HEK293 (cell line): ENCODE data around the gene ASCC2.

Experiments
- FEZF1 ChIP-seq: fragments of 450-650 bp; formaldehyde crosslinking; IDR thresholded peaks from 2 replicates; pipeline ENCODE4 v1.5.1; 2016; ENCODE audit warnings: missing biosample characterization, missing genetic modification characterization
- GFI1B ChIP-seq: fragments of 450-650 bp; formaldehyde crosslinking; IDR thresholded peaks from 2 replicates; pipeline ENCODE4 v1.5.1; 2016; ENCODE audit warnings: missing biosample characterization, missing genetic modification characterization
- GLIS2 ChIP-seq: fragments of 450-650 bp; formaldehyde crosslinking; IDR thresholded peaks from 2 replicates; pipeline ENCODE4 v1.5.1; 2016; ENCODE audit warnings: missing biosample characterization, missing genetic modification characterization
- KLF10 ChIP-seq: fragments of 450-650 bp; IDR thresholded peaks from 2 replicates; pipeline ENCODE4 v1.5.1; 2018; ENCODE audit warnings: missing biosample characterization, mild to moderate bottlenecking, missing genetic modification characterization
- KLF8 ChIP-seq: fragments of 450-650 bp; formaldehyde crosslinking; IDR thresholded peaks from 2 replicates; pipeline ENCODE4 v1.5.1; 2016; ENCODE audit warnings: missing biosample characterization, missing genetic modification characterization
- KLF9 ChIP-seq: fragments of 450-650 bp; formaldehyde crosslinking; IDR thresholded peaks from 2 replicates; pipeline ENCODE4 v1.5.1; 2016; ENCODE audit warnings: missing biosample characterization, missing genetic modification characterization, low read depth
- OSR2 ChIP-seq: fragments of 450-650 bp; formaldehyde crosslinking; IDR thresholded peaks from 2 replicates; pipeline ENCODE4 v1.5.1; 2016; ENCODE audit warnings: missing biosample characterization, missing genetic modification characterization
- RBAK ChIP-seq: fragments of 450-650 bp; formaldehyde crosslinking; IDR thresholded peaks from 2 replicates; pipeline ENCODE4 v1.5.1; 2016; ENCODE audit warnings: missing biosample characterization, missing genetic modification characterization
- ZBTB7A ChIP-seq: fragments of 450-650 bp; formaldehyde crosslinking; IDR thresholded peaks from 2 replicates; pipeline ENCODE4 v1.5.1; 2016; ENCODE audit warnings: low read depth, missing biosample characterization, missing genetic modification characterization
- ZBTB8A ChIP-seq: fragments of 450-650 bp; formaldehyde crosslinking; IDR thresholded peaks from 2 replicates; pipeline ENCODE4 v1.5.1; 2016; ENCODE audit warnings: missing biosample characterization, missing genetic modification characterization
- ZEB2 ChIP-seq: fragments of 450-650 bp; formaldehyde crosslinking; IDR thresholded peaks from 2 replicates; pipeline ENCODE4 v1.5.1; 2016; ENCODE audit warnings: missing biosample characterization, missing genetic modification characterization
- ZFP37 ChIP-seq: fragments of 450-650 bp; formaldehyde crosslinking; IDR thresholded peaks from 2 replicates; pipeline ENCODE4 v1.5.1; 2016; ENCODE audit warnings: missing biosample characterization, missing genetic modification characterization
- ZFP69B ChIP-seq: fragments of 450-650 bp; formaldehyde crosslinking; IDR thresholded peaks from 2 replicates; pipeline ENCODE4 v1.5.1; 2016; ENCODE audit warnings: missing biosample characterization, missing genetic modification characterization
- ZNF138 ChIP-seq: fragments of 450-650 bp; formaldehyde crosslinking; IDR thresholded peaks from 2 replicates; pipeline ENCODE4 v1.5.1; 2016; ENCODE audit warnings: missing biosample characterization, missing genetic modification characterization, borderline replicate concordance
- ZNF169 ChIP-seq: fragments of 450-650 bp; formaldehyde crosslinking; IDR thresholded peaks from 2 replicates; pipeline ENCODE4 v1.5.1; 2016; ENCODE audit warnings: missing biosample characterization, missing genetic modification characterization
- ZNF324 ChIP-seq: fragments of 450-650 bp; formaldehyde crosslinking; IDR thresholded peaks from 2 replicates; pipeline ENCODE4 v1.5.1; 2016; ENCODE audit warnings: missing biosample characterization, missing genetic modification characterization
- ZNF610 ChIP-seq: fragments of 450-650 bp; formaldehyde crosslinking; IDR thresholded peaks from 2 replicates; pipeline ENCODE4 v1.5.1; 2016; ENCODE audit warnings: missing biosample characterization, missing genetic modification characterization, borderline replicate concordance
- ZNF654 ChIP-seq: fragments of 450-650 bp; formaldehyde crosslinking; IDR thresholded peaks from 2 replicates; pipeline ENCODE4 v1.5.1; 2016; ENCODE audit warnings: low read depth, missing biosample characterization, missing genetic modification characterization
- ZNF692 ChIP-seq: fragments of 450-650 bp; formaldehyde crosslinking; IDR thresholded peaks from 2 replicates; pipeline ENCODE4 v1.5.1; 2016; ENCODE audit warnings: missing biosample characterization, missing genetic modification characterization
- TF ChIP-seq, protein P1 (sequence below): fragments of 450-650 bp; formaldehyde crosslinking; IDR thresholded peaks from 2 replicates; pipeline ENCODE4 v1.5.1; 2016; ENCODE audit warnings: missing biosample characterization, missing genetic modification characterization
- TF ChIP-seq, protein P2 (sequence below): fragments of 450-650 bp; formaldehyde crosslinking; IDR thresholded peaks from 2 replicates; pipeline ENCODE4 v1.5.1; 2016; ENCODE audit warnings: missing biosample characterization, missing genetic modification characterization
- TF ChIP-seq, protein P3 (sequence below): fragments of 450-650 bp; formaldehyde crosslinking; IDR thresholded peaks from 2 replicates; pipeline ENCODE4 v1.5.1; 2016; ENCODE audit warnings: missing biosample characterization, missing genetic modification characterization, borderline replicate concordance
- TF ChIP-seq, protein P4 (sequence below): fragments of 450-650 bp; formaldehyde crosslinking; IDR thresholded peaks from 2 replicates; pipeline ENCODE4 v1.5.1; 2016; ENCODE audit warnings: missing biosample characterization, missing genetic modification characterization
- TF ChIP-seq, protein P5 (sequence below): fragments of 450-650 bp; formaldehyde crosslinking; IDR thresholded peaks from 2 replicates; pipeline ENCODE4 v1.5.1; 2017; ENCODE audit warnings: missing biosample characterization, missing genetic modification characterization
- TF ChIP-seq, protein P6 (sequence below): fragments of 450-650 bp; formaldehyde crosslinking; IDR thresholded peaks from 2 replicates; pipeline ENCODE4 v1.5.1; 2016; ENCODE audit warnings: missing biosample characterization, missing genetic modification characterization

ASCC2 gene

DNA sequence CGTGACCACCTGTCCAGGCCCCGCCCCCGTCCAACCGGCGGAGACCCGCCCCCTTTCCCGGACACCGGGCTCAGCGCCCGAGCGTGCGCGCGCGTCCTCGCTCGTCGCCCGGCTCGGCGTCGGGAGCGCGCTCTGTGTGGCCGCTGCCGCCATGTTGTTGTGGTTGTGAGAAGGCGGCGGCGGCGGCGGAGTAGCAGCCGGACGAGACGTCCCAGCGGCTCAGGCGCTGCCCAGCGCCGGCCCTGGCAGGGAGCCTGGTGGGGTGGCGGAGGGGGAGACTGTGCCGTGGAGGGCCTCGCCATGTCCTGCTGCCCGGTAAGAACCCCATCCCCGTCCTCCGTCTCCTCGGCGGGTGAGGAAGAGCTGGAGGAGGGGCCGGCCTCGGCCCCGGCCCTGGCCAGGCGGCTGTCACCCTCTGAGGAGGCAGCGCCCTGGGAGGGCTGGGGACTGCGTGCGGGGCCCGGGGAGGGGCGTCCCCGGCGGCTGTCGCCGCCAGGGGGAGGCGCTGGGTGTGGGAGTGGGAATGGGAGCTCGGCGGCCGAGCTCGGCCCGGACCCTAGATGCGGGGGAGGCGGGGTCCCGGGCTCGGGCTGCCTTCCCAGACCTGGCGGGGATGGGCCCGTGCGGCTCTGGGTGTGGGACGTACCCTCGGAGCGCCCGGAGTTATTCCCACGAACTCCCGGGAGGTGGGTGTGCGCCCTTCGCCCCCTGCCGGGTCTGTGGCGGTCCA lies 45.1 kb upstream of the ASCC2 start, which contains the start of gene MTMR3 (continued):
- TF ChIP-seq, protein P1, sequence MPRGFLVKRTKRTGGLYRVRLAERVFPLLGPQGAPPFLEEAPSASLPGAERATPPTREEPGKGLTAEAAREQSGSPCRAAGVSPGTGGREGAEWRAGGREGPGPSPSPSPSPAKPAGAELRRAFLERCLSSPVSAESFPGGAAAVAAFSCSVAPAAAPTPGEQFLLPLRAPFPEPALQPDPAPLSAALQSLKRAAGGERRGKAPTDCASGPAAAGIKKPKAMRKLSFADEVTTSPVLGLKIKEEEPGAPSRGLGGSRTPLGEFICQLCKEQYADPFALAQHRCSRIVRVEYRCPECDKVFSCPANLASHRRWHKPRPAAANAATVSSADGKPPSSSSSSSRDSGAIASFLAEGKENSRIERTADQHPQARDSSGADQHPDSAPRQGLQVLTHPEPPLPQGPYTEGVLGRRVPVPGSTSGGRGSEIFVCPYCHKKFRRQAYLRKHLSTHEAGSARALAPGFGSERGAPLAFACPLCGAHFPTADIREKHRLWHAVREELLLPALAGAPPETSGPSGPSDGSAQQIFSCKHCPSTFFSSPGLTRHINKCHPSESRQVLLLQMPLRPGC (tag by site-specific recombination), result peak; percentile 30; the same call in 1 of the 2 replicates
- TF ChIP-seq ZBTB8A (peak; percentile 93), ZNF169 (no peak), ZNF138 (tag by site-specific recombination) (no peak), RBAK (tag by site-specific recombination) (no peak), ZNF324 (tag by site-specific recombination) (no peak; the same call in 1 of the 2 replicates), ZBTB7A (tag by site-specific recombination) (no peak), ZEB2 (peak; percentile 41), ZFP37 (tag by site-specific recombination) (peak; percentile 75; the same call in 1 of the 2 replicates), ZNF692 (tag by site-specific recombination) (peak; percentile 66; the same call in 1 of the 2 replicates), ZFP69B (tag by site-specific recombination) (0 out of 2 replicates have a peak, but pooled peaks have one; percentile 11), OSR2 (tag by site-specific recombination) (no peak), GLIS2 (tag by site-specific recombination) (peak; percentile 91), ZNF610 (tag by site-specific recombination) (0 out of 2 replicates have a peak, but pooled peaks have one; percentile 55), KLF9 (peak; percentile 98), KLF8 (tag by site-specific recombination) (peak; percentile 60; the same call in 1 of the 2 replicates), GFI1B (no peak), KLF10 (tag by site-specific recombination) (0 out of 2 replicates have a peak, but pooled peaks have one; percentile 16), ZNF654 (no peak), FEZF1 (no peak)
- TF ChIP-seq, protein P2, sequence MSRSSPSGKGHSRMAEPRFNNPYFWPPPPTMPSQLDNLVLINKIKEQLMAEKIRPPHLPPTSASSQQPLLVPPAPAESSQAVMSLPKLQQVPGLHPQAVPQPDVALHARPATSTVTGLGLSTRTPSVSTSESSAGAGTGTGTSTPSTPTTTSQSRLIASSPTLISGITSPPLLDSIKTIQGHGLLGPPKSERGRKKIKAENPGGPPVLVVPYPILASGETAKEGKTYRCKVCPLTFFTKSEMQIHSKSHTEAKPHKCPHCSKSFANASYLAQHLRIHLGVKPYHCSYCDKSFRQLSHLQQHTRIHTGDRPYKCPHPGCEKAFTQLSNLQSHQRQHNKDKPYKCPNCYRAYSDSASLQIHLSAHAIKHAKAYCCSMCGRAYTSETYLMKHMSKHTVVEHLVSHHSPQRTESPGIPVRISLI (tag by site-specific recombination), result no peak
- TF ChIP-seq, protein P3, sequence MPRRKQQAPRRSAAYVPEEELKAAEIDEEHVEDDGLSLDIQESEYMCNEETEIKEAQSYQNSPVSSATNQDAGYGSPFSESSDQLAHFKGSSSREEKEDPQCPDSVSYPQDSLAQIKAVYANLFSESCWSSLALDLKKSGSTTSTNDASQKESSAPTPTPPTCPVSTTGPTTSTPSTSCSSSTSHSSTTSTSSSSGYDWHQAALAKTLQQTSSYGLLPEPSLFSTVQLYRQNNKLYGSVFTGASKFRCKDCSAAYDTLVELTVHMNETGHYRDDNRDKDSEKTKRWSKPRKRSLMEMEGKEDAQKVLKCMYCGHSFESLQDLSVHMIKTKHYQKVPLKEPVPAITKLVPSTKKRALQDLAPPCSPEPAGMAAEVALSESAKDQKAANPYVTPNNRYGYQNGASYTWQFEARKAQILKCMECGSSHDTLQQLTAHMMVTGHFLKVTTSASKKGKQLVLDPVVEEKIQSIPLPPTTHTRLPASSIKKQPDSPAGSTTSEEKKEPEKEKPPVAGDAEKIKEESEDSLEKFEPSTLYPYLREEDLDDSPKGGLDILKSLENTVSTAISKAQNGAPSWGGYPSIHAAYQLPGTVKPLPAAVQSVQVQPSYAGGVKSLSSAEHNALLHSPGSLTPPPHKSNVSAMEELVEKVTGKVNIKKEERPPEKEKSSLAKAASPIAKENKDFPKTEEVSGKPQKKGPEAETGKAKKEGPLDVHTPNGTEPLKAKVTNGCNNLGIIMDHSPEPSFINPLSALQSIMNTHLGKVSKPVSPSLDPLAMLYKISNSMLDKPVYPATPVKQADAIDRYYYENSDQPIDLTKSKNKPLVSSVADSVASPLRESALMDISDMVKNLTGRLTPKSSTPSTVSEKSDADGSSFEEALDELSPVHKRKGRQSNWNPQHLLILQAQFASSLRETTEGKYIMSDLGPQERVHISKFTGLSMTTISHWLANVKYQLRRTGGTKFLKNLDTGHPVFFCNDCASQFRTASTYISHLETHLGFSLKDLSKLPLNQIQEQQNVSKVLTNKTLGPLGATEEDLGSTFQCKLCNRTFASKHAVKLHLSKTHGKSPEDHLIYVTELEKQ (tag by site-specific recombination), result no peak; the same call in 1 of the 2 replicates
- TF ChIP-seq, protein P4, sequence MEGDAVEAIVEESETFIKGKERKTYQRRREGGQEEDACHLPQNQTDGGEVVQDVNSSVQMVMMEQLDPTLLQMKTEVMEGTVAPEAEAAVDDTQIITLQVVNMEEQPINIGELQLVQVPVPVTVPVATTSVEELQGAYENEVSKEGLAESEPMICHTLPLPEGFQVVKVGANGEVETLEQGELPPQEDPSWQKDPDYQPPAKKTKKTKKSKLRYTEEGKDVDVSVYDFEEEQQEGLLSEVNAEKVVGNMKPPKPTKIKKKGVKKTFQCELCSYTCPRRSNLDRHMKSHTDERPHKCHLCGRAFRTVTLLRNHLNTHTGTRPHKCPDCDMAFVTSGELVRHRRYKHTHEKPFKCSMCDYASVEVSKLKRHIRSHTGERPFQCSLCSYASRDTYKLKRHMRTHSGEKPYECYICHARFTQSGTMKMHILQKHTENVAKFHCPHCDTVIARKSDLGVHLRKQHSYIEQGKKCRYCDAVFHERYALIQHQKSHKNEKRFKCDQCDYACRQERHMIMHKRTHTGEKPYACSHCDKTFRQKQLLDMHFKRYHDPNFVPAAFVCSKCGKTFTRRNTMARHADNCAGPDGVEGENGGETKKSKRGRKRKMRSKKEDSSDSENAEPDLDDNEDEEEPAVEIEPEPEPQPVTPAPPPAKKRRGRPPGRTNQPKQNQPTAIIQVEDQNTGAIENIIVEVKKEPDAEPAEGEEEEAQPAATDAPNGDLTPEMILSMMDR, result peak; percentile 62
- TF ChIP-seq, protein P5, sequence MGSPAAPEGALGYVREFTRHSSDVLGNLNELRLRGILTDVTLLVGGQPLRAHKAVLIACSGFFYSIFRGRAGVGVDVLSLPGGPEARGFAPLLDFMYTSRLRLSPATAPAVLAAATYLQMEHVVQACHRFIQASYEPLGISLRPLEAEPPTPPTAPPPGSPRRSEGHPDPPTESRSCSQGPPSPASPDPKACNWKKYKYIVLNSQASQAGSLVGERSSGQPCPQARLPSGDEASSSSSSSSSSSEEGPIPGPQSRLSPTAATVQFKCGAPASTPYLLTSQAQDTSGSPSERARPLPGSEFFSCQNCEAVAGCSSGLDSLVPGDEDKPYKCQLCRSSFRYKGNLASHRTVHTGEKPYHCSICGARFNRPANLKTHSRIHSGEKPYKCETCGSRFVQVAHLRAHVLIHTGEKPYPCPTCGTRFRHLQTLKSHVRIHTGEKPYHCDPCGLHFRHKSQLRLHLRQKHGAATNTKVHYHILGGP (tag by site-specific recombination), result no peak
- TF ChIP-seq, protein P6, sequence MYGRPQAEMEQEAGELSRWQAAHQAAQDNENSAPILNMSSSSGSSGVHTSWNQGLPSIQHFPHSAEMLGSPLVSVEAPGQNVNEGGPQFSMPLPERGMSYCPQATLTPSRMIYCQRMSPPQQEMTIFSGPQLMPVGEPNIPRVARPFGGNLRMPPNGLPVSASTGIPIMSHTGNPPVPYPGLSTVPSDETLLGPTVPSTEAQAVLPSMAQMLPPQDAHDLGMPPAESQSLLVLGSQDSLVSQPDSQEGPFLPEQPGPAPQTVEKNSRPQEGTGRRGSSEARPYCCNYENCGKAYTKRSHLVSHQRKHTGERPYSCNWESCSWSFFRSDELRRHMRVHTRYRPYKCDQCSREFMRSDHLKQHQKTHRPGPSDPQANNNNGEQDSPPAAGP (tag by site-specific recombination), result peak; percentile 71
